ENCODE results near the gene RBM33. TPM values are rescaled to one million over a fixed set of nuclear protein-coding genes. Genes with fewer than 3 reads are reported as not detected.

Gene RBM33
- total RNA-seq, 1 experiment from 2014 or later: 19.4 TPM

DNA sequence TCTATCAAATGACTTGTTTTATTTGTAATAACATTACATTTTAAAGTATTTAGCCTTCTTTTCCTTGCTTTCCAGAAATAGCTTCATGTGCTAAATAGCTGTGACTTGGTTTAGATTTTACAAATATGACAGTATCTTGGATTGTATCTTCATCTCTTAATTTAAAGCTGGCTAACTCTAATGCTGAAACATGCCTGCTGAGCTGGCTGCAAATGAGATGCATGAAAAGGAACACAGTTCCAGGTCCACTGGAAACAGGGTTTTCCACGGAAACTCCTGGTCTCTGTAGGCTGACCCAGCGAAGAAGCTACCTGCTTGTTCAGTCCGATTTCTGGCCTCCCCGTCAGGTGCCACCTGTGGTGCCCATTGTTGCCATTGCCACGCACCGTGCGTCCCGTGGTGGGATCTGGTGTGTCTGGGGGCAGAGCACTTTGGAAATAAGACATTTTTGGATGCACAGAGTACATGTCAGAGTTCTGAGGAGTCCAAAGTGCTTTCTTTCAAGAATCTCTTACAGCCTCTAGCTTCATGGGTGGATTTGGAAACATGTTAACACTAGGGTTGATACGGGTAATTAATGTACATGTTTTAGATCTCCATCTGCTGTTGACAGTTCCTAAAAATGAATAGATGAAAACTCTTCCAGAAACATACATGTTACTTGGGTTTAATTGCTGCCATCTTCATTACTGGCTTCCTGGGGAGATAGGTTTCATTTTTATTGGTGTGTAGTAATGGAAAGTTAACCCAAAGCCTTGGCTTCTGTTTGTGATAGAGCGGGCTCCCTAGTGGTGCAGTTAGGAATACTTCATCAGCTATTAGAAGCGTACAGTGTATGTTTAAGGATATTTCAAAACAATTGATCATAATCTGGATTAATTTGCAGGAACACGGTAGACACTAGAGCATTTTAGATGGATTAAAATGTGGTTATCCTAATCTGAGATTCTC is 122.8 kb downstream of the RBM33 start:
- DNase-seq (ENCODE audit: low read depth): no peak

DNA sequence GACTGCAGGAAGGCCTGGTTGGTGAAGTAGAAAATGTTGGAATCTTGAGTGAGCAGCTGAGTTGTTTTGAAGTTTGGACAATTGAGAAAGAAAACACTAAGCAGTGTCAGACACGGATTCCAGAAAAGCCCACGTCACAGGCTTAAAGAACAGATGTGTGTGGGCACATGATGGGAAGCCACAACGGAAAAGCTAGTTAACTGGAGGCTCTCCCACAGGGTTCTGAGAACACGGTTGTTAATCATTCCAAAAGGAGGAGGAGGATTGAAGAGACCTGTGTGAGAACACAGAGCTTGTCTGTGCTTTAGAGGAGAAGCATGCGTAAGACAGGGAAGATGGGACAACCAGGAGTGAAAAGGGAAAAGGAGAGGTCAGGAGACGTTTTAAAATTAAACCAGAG is 125.2 kb downstream of the RBM33 start:
- no peak for DNase-seq (ENCODE audit: low read depth)

DNA sequence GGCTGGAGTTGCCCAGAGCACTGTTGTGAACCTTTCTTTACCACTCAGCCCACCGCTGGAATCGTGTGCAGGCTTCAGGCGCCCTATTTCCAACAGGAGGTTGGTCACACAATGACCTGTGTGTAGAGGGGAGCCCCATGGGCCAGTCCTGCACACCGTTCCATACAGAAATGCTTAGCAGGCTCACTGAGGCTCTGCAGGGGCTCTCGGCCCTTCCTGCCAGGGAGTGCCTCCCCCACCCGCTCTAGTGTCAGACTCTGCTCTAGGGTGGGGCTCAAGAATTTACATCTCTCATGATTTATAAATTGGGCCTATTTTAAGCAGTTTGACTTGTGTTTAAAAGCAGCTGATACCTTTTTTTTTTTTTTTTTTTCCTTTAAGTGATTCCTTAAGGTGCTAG is 125.8 kb downstream of the RBM33 start:
- DNase-seq (ENCODE audit: low read depth): no peak

DNA sequence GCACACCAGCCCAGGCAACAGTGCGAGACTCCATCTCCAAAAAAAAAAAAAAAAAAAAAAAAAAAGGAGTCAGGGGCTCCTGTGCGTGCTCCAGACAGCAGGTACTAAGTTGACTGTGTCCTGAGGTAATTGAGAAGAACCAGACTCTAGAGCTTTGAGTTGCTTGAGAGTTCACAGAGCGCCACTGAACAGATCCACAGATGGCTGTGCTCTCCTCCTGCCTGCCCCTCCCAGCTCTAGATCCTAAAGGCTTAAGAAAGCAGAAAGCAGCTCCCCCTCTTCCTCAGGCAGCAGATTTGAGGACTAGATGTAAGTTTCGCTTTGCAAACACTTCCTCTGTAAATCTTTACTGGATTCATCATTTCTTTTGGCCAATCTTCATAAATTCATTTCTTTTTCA is 129.1 kb downstream of the RBM33 start:
- no peak for DNase-seq (ENCODE audit: low read depth)

DNA sequence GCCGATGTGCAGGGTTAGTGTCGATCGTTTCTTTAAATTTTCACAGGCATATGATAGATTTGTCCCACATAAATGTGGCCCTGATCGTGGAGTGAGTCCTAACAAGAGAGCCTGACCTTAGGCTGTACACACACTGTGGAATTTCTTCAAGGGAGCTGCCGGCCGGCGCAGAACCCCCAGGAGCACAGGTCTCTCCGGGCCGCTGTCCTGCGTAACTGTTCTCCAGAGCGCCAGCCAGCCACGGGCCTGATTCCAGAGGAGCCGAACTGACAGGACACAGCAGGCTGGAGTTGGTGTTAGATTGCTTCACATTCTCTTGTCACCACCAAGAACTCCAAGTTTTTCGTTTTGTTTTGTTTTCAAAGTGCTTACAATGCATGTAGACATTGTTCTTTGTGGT is 130.5 kb downstream of the RBM33 start:
- no peak for DNase-seq (ENCODE audit: low read depth)

DNA sequence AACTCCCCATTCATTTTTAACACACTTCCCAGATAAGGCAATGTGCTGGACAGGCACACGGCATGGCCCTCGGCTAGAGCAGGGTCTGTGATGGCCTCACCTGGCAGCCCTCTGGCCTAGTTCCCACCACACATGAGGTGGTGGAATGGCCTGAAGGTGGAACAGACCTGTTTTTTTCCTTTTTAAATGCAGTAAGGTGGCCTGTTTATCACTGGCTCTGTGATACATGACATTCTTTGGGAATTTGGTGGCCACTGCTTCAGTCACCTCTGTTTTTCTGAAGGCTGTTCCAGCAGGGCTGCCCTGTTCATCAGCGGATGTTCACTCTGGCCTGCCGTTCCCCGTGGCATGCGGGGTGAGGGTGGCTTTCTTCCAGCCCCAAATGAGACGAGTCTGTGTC is 131.2 kb downstream of the RBM33 start:
- no peak for DNase-seq (ENCODE audit: low read depth)

DNA sequence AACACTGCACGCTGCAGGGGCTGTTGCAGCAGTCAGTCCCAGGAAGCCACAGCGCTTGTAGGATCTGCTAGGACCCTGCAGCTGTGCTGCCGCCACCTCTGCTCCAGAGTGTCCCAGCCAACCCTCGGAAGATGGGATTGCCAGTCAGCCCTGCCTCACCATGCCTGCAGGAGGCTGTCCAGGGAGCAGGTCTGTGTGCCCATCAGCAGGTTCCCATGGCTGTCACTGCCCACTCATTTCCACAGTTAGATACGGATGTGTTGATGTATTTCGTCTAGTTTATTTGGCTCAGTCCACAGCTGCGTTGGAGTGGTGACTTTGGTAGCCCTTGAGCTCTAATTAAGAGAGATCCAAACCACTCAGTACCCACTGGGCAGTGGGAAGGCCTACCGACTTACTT is 132.1 kb downstream of the RBM33 start:
- no peak for DNase-seq (ENCODE audit: low read depth)

DNA sequence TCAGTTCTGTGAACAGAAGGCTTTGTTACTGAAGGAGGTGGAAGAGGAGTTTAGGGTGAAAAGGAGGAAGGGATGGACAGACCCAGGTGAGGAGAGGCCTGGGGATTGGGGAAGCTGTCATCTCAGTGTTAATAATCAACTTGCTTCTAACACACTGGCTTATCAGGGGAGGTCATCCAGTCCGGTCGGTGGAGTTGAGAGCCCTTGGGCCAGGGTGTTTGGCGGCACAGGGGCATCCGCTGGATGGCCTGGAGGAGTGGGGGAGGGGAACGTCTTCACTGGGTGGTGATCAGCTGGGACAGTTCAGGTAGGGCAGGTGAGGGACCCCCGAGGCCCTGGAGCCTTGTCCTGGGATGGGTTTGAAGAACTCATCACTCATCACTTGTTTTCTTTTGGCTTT is 133.9 kb downstream of the RBM33 start:
- DNase-seq (ENCODE audit: low read depth): no peak

DNA sequence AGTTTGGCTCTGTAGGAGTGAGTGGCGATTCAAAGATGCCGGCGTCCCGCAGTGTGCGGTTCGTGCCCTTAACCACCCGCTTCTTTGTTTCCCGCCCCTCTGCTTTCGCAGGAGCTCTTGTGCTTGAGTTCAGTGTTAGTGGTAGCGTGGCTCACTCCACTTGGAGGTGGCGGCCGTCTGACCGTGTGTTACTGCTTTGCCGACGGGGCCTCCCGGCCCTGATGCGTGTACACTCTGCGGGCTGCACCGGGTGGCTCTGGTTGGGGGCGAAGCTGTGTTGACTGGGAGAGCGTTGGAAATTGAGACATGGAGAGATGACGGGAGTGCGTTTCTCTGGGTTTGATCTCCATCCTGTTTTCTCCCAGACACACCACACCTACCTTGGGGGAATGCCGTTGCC is 136.4 kb downstream of the RBM33 start:
- no peak for DNase-seq (ENCODE audit: low read depth)

DNA sequence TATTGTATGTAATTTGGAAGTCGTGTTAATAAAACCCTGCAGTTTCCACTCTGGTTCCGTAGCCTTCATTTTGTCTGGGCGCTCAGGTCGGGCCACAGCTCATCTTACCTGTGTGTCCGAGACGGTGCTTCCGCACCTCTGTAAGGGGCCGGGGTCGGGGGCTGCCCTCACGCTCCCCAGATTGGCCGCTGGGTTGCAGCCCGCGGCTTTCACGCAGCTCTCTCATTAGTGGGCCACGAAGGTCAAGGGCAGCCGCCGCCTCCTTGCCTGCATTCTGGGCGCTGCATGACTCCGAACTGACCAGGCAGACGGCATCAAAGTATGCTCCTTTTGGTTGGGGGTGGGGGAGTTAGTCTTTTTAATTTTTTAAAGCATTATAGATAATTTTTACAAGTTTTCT is 137.0 kb downstream of the RBM33 start:
- no peak for DNase-seq (ENCODE audit: low read depth)

DNA sequence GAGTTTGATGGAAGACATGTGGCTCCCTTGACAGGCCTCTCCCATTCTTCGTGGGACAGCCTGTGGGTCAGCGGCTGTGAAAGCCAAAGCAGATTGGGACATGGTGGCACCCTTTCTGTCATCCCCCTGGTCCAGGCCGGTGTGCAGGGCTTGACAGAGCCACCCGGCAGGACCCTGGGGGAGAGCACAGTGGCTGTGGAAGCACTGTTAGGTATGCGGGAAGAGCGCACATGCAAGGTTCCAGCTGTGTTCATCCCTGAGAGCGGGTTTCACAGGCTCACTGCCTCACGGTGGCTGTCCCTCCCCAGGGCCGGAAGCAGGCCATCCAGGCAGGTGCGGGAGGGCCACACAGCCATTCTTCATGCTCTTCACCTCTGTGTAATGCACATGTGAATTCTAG is 138.0 kb downstream of the RBM33 start:
- DNase-seq (ENCODE audit: low read depth): no peak

DNA sequence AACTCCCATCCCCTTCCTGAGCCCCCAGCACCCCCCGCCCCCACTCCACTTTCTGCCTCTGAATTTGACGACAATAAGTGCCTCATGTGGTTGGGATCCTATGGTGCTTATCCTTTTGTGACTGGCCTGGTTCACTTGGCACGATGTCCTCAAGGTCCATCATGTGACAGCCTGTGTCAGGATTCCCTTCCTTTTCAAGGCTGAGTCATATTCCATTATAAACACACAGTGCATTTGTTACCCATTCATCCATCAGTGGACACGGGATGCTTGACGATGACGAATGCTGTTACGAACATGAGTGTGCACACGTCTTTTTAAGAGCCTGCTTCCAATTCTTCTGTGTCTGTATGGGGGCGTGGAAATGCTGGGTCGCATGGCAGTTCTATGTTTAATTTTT is 141.1 kb downstream of the RBM33 start:
- DNase-seq (ENCODE audit: low read depth): peak; percentile 58

DNA sequence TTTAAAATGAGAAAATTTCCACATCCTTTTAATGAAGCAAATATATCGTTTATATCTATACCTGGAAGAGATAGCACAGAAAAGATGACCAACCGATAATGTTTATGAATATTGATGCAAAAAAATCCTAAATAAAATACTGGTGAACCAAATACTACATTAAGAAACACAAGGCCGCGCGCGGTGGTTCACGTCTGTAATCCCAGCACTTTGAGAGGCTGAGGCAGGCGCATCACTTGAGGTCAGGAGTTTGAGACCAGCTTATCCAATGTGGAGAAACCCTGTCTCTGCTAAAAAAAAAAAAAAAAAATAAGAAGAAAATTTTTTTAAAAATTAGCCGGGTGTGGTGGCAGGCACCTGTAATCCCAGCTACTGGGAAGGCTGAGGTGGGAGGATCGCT is 142.0 kb downstream of the RBM33 start:
- no peak for DNase-seq (ENCODE audit: low read depth)

DNA sequence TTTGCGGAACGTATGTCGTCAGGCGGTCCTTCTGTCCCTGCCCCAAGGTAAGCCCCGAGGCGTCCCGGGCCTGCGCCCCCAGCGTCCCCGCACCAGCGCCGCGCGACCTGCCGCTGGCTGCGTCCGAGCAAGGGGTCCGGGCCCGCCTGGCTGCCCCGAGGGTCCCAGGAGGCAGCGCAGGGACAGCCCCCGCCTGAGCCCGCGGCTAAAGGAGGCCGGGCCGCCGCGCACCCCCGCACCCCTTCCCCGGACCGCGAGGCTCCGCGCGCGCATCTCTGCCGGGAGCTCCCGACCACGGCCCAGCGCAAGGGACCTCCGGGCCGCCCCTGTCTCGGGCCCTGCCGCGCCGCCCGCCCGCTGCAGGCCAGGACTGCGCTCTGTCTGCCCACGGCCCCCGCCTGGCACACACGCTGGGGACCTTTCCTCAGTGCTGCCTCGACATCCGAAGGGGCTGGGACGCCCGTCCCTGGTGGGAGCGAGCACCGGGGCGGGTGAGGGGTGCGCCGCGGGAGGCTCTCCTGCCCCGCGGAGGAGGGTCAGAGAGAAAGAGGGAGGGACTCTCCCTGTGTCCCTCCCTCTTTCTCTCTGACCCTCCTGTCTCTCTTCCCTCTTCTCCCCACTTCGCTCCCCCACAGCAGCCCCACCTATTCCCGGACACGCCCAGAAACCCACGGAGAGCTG is 142.8 kb downstream of the RBM33 start:
- DNase-seq (ENCODE audit: low read depth): no peak

DNA sequence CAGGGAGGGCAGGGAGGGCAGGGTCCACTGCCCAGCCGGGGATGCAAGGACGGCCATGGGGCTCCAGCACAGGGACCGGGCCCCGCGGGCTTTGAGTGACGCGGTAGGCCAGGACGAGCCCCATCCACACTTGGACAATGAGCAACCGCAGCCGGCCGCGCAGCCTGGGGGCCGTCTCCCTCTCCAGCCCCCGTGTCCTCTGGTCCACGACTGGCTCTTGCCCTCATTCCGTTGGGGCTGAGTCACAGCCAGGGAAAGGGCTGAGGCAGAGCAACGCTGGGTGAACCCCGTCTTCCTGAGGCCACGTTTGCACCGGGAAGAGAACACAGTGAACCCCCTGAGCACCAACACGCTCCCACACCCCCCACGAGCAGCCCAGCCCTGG is 144.1 kb downstream of the RBM33 start:
- peak; percentile 73 for DNase-seq (ENCODE audit: low read depth)

DNA sequence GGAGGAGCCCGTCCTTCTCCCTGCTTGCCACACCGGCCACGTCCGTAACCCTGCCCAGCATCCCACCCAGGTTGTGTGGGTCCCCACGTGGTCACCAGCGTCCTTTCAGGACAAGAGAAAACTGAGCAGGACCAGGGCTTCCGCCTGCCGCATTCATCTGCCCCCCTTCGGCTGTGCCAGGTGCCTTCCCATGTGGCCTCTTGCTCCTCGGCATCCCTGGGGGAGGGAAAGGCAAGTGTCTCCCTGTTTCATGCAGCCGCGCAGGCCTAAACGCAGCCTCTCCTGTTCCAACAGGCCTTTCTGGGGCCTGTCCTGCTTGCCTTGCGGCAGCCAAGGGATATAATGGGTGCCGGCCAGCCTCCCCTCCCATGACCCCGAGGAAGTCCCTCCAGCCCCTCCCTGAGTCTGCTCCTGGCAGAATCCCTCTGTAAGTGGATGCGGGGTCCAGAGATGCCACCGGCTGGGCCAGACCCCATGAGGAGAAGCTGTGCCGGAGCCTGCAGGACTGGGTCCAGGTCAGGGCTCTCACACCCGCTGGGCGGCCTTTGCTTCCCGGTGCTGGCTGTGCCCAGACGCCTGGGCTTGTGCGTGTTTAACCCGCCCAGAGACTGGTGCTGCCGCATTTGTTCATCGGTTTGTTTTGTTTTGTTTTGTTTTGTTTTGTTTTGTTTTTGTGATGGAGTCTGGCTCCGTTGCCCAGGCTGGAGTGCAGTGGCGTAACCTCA is 144.7 kb downstream of the RBM33 start:
- no peak for DNase-seq (ENCODE audit: low read depth)

DNA sequence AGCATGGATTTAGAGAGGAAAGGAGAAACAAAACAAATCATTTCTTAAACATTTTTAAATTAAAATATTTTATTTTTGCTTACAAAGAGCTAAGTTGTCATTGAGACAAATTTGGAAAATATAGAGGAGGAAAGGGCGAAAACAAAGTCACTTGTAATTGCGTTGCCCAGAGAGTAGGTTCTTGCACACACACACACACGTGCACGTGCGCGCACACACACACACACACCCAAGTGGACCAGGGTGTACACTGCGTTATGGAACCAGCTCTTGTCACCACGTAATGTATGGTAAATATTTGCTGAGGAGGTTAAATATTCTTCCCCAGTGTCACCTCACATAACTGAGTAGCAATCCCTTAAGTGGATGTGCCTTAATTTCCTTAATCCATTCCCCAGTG is 146.2 kb downstream of the RBM33 start:
- no peak for DNase-seq (ENCODE audit: low read depth)

DNA sequence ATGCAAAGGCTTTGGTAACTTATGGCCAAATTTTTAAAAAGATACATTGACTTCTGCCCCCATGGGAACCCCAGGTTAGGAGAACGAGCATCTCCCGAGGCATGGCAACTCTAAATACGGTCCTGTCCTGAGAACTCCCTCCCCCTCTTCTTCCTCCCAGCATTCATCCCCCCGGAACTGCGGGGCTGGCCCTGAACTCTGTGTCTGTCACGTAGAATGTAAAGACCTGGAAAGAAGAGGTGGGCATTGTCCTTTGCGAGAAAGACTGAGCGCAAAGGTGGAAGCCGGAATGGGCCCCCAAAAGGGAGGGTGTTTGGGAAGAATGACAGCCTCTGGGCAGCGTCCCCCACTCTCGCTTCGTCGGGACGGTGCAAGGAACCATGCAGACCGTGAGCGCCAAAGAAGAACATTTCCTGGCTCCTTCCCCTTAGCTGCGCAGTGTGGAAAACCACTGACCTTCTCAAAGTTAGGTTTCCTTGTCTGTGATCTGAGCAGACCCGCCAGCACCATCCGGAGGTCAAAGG is 146.8 kb downstream of the RBM33 start:
- DNase-seq (ENCODE audit: low read depth): no peak

DNA sequence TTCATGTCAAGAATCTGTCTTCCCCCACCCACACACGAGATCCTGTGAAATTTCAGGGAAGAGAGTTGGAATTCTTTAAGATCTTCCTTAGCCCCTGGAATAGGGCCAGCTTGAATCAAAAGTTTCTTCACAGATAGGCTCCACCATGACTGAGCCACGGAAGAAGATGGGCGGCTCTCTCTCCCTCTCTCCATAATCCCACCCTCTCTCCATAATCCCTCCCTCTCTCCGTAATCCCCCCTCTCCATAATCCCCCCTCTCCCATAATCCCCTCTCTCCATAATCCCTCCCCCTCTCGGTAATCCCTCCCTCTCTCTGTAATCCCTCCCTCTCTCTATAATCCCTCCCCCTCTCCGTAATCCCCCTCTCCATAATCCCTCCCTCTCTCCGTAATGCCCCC is 147.4 kb downstream of the RBM33 start:
- DNase-seq (ENCODE audit: low read depth): no peak

DNA sequence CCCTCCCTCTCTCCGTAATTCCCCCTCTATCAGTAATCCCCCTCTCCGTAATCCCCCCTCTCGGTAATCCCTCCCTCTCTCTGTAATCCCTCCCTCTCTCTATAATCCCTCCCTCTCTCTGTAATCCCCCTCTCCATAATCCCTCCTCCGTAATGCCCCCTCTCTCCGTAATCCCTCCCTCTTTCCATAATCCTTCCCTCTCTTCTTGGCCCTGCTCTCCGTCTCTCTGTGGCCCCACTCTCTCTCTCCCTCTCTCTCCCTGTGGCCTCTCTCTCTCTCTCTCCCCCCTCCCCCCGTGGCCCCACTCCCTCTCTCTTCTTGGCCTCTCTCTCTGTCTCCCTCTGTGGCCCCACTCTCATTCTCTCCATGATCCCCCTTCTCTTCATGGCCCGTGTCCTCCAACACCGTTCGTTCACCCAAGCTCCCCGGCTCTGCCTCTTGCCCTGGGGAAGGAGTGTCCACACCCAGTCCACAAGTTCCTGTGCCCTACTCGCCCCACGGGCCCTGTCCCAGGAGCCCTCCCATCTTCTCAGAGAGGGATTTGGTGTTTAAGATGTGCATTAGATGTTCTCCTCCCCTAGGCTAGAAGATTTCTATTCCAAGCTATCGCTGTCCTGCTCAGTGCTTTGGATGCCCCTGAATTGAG is 148.0 kb downstream of the RBM33 start:
- DNase-seq (ENCODE audit: low read depth): no peak

DNA sequence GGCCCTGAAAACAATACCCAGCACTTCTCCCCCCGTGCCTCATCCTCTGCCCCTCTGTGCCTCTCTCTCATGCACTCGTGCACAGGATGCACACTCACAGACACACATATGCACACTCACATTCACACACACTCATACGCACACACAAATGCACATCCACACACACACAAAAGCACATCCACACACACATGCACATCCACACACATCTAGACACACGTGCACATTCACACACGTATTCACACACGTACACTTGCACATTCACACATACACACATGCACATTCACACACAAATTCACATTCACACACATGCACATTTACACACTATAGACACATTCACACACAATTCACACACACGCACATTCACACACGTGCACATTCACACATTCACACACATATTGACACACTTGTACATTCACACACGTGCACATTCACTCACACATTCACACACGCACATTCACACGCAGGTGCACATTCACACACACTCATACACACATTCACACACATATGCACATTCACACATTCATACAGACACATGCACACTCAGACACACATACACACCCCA is 148.6 kb downstream of the RBM33 start:
- DNase-seq (ENCODE audit: low read depth): no peak

DNA sequence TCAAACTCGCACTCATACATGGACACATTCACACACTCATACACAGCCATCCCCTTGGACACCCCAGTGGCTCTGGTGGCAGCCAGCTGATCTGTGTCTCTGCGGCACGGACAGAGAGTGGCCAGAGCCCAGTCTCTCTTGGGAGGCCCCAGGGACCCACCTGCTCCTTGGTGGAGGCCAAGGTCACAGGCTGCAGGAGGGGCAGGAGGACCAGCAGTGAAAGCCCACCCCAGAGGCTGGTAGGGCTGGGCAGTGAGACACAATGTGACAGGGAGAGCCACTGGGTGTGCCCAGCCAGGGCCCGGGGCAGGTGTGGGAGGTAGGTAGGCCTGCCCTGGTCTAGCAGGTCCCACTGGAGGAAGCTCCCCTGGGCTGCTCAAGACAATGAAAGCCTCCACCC is 149.3 kb downstream of the RBM33 start:
- DNase-seq (ENCODE audit: low read depth): no peak

All from Daoy (cell line).